DMS 273 (cell line): ENCODE results near the gene KRT25.
"Not testable (repeated sequence)": the region's sequence is repeated elsewhere in the genome, so short reads cannot be mapped to it uniquely, and the experiment has no call there.

Experiments used
- DNase-seq: peaks from one replicate; lab custom pipeline; 2025; ENCODE audit not compliant: unreplicated experiment; lab: John Stamatoyannopoulos, UW

KRT25 gene

GRCh38 chr17:40753804-40754203, 1.3 kb downstream of the KRT25 start:
- no peak for DNase-seq

- DNase-seq: no peak
Observed at GRCh38 chr17:40751065-40751464, 4.1 kb downstream of the KRT25 start.

- DNase-seq: no peak
Observed at GRCh38 chr17:40750391-40750790, 4.7 kb downstream of the KRT25 start.

- DNase-seq: not testable (repeated sequence)
Observed at GRCh38 chr17:40748666-40749065, 6.5 kb downstream of the KRT25 start.

GRCh38 chr17:40738553-40738952, 16.6 kb downstream of the KRT25 start:
- no peak for DNase-seq

- no peak for DNase-seq
Observed at GRCh38 chr17:40735016-40735415, 20.1 kb downstream of the KRT25 start.

- DNase-seq: no peak
Observed at GRCh38 chr17:40734018-40734417, 21.1 kb downstream of the KRT25 start.

GRCh38 chr17:40730970-40731369, 24.2 kb downstream of the KRT25 start:
- no peak for DNase-seq

GRCh38 chr17:40727447-40728231, 27.5 kb downstream of the KRT25 start:
- no peak for DNase-seq

- peak; percentile 9 for DNase-seq
Observed at GRCh38 chr17:40726919-40727318, 28.2 kb downstream of the KRT25 start.

- DNase-seq: no peak
Observed at GRCh38 chr17:40724656-40725055, 30.5 kb downstream of the KRT25 start.

GRCh38 chr17:40722241-40722640, 32.9 kb downstream of the KRT25 start:
- DNase-seq: no peak

GRCh38 chr17:40720899-40721298, 34.2 kb downstream of the KRT25 start:
- DNase-seq: no peak

GRCh38 chr17:40718930-40719329, 36.2 kb downstream of the KRT25 start:
- DNase-seq: no peak

GRCh38 chr17:40717776-40718175, 37.4 kb downstream of the KRT25 start:
- DNase-seq: no peak

- DNase-seq: no peak
Observed at GRCh38 chr17:40714473-40714872, 40.7 kb downstream of the KRT25 start.

GRCh38 chr17:40707745-40708144, 47.4 kb downstream of the KRT25 start:
- DNase-seq: no peak

GRCh38 chr17:40705584-40705983, 49.5 kb downstream of the KRT25 start:
- no peak for DNase-seq

- no peak for DNase-seq
Observed at GRCh38 chr17:40703652-40704051, 51.5 kb downstream of the KRT25 start, which contains the start of gene KRT24. TSS of gene KRT24 (minus strand) at chr17:40703752. CDS start at chr17:40703693, 59 bp downstream.

- no peak for DNase-seq
Observed at GRCh38 chr17:40702271-40702670, 52.9 kb downstream of the KRT25 start.

GRCh38 chr17:40699853-40700252, 55.3 kb downstream of the KRT25 start:
- DNase-seq: no peak

GRCh38 chr17:40699371-40699770, 55.8 kb downstream of the KRT25 start:
- no peak for DNase-seq
